T-helper 22 cell (primary cell): ENCODE data around the gene SNF8.
A peak's percentile ranks its signal among the peaks of the same experiment; 100 is the strongest.

Experiments
- DNase-seq: peaks from one replicate; pipeline ENCODE4 v3.0.0-alpha.2; 2020; ENCODE audit warnings: low read depth

The SNF8 gene

DNA sequence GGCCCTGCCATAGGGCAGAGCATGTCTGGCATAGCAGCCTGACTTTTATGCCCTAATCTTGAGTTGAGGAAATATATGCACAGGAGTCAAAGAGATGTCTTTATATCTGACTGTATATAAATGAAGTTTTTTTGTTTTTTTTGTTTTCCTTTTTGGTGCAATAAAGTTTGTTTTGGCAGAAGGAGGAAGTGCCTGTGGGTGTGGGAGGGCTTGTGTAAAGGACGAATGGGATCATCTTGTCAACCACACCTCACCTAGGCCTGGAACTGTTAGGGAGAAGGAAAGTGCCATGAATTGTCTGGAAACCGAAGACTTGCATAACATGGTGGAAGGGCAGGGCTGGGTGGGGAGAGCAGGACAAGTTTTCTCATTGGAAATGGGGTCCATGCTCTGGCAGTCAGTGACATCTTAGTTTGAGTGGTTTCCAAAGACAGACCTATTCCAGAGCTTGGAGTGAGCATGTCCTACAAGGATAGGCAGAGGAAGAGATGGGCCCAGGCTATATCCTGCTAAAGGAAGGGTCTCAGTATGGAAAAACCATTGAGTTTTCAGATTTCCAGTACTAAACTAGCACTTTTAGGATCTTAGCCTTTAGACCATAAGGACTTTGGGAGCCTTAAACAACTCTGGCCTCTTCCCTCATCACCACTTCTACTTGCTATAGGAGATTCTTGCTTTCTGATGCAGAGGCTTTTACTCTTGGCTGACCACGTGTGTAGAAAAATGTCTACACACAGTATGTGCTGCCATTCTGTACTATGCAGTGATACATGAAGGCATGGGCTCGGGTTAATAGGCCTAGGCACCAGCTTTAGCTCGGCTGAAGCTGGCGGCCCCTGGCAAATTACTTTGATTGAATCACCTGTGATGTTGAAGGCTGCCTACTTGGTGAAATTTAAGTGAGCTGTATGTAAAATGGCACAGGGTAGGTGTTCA is 15.5 kb downstream of the SNF8 start:
- DNase-seq = no peak

DNA sequence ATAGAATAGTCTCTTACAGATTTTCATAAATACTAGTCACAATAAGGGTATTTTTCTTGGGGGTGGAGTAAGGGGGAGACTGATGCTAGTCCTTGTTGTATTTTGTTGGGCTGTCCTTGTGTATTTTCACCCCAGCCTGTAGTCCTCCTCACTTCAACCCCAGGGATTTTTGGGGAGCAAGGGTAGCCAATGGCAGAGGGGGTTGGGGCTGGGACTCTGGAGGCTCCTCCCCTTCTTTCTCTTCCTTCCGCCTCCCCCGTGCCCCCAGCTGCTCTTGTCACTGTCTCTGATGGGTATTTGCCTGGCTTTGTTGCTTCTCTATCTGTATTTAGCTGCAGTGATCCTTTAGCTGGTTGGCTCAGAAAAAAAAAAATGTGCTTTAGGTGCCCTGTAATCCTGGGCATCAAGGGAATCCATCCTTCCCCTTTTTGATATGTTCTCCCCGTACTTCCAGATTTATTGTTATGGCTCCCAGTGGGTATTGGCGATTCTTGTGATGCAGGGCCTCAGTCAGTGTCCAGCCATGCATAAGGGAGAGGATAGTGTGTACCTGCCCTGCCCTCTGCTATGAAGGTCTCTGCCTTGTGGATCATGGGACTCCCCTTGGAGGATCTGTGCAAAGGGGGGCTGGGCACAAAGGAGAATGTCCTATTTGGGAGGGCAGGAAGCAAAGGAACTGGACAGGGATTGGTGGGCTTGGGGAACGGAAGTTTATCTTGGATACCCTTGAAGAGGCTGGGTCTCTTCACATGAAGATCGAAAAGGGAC is 16.5 kb downstream of the SNF8 start:
- DNase-seq = no peak

DNA sequence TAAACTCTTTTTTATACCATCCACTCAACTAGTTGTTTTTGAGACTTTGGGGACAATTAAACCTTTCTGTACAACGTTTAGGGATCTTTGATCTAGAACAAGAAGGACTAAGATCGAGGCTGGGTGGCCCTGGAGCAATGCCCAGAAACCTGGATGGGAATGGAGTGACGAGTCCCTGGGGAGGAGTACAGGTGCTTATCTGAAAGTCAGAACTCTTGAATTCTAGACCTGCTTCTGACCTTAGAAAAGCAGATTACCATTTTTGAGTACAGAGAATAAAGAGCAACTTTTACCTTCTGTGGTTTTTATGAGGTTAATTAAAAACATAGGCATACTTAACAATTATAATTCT is 18.7 kb downstream of the SNF8 start:
- no peak for DNase-seq

DNA sequence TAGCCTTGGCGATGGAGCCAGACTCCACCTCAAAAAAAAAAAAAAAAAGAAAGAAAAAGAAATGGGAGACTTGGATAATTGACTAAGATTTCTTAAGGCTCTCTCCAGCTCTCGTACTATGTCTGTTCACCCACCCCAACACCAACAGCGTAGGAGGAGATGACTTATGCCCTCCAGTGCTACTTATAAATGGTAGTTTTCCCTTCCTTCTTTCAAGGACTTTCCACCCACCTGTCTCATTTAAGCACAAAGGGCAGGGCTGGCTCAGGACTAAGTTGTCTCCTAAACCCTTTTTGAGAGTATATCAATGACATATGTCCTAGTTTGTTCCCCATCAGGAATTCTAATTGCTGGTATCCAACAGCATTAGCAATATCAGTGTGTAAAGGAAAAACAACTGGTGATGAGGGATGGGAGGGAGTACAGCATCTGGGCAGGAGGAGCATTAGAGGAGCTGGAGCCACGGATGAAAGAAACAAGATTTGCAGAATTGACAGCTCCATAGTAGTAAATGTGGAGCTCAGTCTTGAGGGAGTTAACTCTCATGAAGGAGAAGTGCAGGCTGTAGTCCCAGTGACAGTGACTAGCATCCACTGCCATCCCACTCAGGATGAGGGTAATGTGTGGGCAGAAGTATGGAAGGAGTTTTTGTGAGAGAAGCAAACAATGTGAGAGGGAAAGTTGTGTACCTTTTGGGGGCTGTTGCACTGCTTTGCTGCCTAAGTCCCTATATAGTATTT is 19.2 kb downstream of the SNF8 start:
- DNase-seq = no peak

DNA sequence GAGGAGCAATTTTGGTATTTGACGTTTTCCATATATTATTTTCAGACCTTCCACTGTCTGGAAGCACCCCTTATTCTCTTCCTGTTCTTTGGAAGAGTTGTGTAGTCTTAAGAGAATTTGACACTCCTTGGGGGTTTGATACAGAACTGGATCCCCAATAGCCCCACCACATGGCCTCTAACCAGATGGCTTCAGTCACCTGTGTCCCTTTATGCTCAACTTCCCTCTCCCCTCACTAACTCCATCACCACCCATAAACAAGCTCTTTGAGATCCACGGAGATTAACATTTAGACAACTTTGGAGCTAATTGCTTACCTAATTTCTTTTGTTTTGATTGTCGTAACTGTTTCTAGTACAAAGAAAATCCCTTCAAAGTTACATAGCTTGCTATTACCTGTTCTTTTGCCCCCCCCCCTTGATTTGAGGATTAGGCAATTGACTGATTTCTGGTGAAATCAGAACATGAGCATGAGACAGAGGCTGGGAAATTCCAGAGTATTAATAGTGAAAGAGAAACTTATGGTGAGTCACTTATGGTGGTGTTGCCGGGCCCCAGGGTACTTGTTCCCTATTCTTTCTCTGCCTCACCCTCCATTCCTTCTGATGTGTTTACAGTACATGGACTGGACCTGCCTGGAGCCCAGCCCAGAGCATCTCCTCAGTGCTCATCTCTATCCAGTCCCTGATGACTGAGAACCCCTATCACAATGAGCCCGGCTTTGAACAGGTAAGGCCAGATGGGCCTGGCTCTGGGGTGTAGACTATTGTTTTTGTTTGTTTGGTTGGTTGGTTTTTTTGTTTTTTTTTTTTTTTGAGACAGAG is 29.0 kb downstream of the SNF8 start:
- DNase-seq = peak; percentile 22

DNA sequence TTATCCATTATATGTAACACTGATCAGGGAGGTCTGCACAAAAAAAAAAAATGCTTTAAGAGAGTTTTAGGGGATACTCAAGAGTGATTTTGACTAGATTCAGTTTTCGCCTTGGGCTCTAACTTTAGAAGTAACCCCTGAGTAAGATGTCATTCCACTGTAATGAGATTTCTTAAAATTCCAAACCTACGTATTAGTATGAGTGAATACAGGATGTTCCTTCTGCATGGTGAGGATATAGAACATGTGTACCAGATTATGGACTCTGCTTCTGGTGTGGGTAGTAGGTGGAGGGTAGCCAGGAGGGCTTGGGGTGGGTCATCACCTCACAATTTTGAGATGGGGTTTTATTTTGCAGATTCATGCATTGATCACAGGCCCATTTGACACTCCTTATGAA is 32.2 kb downstream of the SNF8 start:
- no peak for DNase-seq

DNA sequence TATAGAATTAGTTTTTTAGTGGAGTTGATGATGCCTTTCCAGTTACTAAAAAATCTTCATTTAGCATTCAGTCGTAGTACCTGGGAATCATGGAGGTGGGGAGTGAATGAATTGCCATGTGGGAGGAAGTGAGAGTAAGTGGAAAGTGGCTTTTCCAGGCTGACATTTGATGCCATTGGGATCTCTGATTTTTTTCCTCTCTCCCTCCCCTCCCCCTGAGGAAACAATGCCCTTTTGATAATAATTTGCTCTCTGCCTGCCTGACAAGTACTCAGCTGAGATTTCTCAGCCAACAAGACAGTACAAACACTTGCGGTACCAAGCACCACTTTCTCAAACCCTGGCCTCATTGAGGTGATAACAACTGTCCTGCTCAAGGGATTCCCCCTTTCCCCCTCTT is 34.3 kb downstream of the SNF8 start:
- no peak for DNase-seq

DNA sequence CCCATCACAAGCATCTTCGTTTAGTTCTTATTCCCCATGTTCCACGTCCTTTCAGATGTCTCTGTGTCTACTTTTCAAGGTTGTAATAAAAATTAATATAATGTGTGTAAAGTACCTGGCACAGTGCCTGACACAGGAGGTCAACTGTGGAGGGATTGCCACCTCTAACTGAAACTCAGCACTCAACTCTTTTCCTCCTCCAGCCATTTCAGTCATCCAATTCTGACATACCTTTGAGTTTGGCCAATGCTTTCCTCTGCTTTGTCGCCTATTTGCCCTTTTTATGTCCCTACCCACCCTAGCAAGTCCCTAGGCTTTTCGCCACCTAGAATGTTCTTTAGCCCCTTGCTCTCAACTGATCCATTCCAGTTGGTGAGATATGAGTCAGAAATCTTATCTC is 34.9 kb downstream of the SNF8 start:
- DNase-seq = no peak

DNA sequence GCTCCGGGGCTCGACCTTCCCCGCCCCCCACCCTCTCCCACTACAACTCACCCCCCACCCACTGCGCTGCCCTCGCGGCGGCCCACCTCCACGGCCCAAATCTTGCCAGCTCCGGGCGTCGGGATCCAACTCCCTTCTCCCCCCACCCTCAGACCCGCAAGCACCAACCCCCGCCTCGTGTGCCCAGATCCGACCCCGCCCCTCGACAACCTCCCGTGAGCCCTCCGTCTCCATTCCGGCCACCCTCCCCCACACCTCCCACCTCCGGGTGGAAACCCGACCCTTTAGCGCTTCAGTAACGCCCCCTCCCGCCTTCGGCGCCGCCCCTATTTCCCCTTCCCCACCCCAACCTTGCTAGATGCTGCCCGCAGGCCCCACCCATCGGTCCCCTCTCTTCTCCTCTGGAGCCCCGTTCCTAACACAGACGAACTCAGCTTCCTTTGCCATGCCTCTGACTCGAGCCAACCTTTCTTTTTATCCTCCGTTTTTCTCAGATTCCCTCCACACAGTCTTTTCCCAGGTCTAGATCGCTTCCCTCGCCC is 35.7 kb downstream of the SNF8 start:
- DNase-seq = peak; percentile 82

DNA sequence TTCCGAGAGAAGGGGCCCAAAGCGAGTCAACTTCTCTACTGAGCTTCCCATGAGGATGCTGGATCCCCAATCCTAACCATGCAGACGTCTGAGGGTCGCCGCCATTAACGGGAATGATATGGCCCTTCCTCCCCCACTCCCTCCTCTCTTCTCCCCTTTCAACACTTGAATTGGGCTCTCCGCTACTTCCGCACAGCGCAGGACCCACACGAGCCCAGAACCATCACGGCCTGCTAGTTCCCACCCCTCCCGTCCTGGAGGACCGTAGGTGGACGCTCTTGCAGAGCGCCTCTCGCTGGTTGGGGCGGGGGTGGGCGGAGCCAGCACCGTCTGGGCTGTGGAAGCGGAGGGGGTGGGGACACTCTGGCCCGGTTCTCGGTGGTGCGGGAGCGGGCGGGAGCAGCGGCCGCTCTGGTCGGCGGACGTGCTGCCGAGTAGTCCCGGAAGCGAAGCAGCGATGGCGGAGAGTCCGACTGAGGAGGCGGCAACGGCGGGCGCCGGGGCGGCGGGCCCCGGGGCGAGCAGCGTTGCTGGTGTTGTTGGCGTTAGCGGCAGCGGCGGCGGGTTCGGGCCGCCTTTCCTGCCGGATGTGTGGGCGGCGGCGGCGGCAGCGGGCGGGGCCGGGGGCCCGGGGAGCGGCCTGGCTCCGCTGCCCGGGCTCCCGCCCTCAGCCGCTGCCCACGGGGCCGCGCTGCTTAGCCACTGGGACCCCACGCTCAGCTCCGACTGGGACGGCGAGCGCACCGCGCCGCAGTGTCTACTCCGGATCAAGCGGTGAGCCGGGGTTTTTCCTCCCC is 36.4 kb downstream of the SNF8 start, which contains the start of gene UBE2Z:
Gene UBE2Z (plus strand): TSS at position 361 of the 797 bp plus-strand sequence. CDS start 97 bp downstream, at position 458.
- DNase-seq = peak; percentile 83

DNA sequence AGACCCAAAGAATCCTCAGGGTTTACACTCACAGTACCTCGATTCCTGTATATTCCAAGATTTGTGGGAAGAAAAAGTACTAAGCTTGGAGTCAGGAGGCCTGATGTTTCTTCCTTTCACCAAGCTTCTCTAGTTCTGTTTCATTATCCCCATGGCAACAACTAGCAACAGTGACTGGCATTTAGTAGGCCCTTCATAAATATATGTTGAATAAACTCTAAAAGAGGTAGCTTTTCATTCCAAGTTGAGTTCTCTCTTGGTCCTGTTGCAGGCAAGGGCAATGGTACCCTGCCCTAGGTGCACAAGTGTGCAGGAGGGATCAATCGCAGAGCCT is 37.0 kb downstream of the SNF8 start:
- no peak for DNase-seq

DNA sequence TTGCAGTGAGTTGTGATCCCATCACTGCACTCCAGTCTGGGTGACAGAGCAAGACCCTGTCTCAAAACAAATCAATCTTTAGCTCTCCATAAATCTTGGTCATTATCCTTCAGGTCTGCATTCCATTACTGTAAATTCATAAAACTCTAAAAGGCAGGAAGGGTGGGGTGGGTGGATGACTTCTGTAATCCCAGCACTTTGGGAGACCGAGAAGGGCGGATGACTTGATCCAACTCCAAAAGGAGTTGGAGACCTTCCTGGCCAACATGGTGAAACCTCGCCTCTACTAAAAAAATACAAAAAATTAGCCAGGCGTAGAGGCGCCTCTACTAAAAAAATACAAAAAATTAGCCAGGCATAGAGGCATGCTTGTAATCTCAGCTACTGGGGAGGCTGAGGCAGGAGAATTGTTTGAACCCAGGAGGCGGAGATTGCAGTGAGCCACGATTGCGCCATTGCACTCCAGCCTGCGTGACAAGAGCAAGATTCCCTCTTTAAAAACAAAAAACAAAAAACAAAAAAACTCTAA is 38.6 kb downstream of the SNF8 start:
- DNase-seq = no peak

DNA sequence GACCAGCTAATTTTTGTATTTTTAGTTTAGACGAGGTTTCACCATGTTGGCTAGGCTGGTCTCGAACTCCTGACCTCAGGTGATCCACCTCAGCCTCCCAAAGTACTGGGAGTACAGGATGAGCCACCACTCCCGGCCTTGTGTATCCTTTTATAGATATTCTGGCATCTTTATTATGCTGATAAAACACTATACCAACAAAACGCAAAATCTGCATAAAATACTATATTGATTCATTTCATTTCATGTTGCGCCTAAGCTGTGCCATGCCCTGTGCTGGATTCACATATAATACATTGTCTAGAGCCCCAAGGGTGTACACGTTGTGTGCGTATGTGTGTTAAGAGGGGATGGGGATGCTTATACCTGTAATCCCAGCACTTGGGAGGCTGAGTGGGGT is 40.2 kb downstream of the SNF8 start:
- DNase-seq = no peak

DNA sequence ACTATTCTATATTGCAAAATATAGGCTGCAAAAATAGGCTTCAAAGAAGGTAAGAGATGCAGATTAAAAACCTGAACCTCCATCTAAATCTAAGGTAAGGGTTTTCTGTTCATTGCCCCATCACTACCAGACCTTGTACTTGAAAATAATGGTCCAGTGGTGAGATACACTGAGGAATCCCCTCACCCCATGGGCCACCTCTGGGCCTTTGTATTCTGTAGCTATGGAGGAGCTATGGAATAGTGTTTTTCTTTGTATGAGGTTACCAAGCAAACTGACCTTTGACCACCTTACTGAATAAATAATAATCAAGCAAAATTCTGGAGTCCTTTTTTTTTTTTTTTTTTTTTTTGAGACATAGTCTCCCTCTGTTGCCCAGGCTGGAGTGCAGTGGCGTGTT is 41.2 kb downstream of the SNF8 start:
- no peak for DNase-seq

DNA sequence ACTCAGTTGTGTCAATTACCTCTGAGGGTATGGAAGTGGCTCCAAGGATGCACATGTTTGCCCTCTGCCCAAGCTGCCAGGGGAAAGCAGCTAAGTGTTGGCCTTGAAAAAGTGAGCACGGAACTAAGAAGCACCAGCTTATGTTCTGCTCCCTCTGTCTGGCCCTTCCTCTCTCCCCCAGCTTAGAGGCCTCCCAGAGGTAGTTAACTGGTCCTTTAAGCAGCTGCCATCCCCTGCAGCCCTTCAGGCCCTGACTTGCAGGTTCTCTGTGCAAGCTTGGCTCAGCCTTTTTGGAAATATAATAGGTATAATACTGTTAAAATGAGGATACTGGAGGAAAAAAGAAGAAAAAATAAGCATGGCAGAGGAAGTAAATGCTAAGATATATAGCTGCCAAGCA is 43.4 kb downstream of the SNF8 start:
- DNase-seq = no peak

DNA sequence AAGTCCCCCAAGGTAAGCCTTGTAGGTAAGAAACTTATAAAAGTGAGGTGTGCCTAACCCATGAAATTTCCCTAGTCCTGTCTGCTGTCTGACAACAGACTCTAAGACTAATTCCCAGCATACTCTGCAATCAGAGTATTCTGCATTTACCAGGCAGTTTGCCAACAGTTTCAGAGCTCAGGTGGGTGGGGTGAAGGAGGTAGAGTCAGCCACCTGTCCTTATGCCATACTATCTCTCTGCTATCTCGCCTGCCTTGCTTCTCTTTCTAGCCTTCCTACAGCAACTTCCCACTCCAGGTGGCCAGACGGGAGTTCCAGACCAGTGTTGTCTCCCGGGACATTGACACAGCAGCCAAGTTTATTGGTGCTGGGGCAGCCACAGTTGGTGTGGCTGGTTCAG is 49.8 kb downstream of the SNF8 start:
- no peak for DNase-seq

DNA sequence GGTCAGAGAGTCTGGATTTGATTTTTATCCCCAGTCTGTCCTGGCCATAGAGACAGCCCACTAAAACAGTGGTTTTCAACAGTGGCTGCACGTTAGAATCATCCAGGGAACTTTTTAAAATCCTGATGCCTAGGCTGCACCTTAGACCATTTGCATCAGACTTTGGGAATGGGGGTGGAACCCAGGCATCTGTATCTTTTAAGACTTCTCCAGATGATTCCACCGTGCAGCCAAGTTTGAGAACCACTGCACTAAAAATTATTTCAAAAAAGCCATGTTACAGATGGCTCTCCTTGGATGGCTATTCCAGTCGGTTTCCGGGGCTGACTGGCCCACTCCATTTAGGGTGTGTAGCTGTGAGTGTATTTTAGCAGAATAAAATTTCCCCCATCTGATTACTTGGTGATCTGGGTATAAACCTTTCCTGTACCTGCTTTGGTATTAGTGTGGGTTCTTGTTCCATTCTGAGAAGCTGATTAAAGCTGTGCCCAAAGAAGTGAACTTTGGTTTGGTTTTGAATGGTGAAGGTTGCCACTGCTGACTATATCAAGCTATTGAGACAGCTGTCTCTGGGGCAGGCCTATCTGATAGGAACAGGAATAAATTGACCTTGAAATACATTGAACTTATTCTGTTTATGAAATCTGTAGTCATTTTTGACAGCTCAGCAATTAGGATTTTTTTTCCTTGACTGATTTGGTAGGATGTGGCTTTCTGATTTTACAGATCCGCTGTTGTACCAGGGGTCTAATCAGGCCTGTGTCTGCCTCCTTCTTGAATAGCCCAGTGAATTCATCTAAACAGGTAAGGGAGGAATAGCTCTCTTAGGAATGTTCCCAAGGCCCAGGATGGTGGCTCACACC is 50.8 kb downstream of the SNF8 start:
- DNase-seq = no peak

DNA sequence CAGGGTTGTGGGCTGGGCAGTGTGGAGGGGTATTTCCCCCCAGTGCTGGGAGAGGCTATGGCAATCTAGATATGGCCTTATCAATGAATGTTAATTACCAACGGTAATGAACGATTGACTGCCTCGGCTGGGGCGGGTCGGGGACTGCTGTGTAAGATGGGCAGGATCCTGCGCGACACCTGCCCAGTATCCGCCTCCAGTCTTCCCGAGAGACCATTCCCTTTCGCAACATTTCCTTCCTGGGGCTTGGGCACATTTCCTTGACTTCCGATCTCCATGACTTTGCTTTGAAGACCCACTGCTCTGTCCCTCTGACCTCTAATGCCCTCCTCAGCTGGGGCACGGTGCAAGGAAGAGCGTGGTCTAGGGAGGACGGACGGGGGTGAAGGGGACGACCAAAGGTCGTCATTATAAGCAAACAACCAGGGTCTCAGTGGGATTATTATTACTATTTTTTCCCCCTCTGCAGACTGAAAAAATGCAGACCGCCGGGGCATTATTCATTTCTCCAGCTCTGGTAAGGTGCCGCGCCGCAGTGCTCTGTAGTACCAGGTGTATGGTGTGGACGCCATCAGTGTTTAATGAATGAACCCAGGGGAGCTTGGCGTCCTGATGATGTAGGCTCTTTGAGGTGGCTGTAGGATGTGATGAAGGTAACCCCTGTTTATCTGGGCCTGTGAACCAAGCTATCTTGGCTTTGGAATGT is 51.5 kb downstream of the SNF8 start:
- DNase-seq = no peak

DNA sequence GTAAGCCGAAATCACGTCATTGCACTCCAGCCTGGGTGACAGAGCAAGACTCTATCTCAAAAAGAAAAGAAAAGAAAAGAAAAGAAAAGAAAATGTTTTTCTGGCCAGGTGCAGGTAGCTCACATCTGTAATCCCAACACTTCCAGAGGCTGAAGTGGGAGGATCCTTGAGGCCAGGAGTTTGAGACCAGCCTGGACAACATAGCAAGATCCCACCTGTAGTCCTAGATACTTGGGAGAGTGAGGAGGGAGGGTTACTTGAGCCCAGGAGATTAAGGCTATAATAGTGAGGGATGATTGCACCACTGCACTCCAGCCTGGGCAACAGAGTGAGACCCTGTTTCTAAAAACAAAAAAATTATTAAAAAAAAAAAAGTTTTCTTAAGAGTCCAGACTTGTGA is 54.6 kb downstream of the SNF8 start:
- DNase-seq = no peak
